Motor neuron (in vitro differentiated cells): ENCODE data around the gene PKNOX1. TPM values are rescaled to one million over a fixed set of nuclear protein-coding genes. Genes with fewer than 3 reads are reported as not detected.
A peak's percentile ranks its signal among the peaks of the same experiment; 100 is the strongest.
"Not testable (repeated sequence)": the region's sequence is repeated elsewhere in the genome, so short reads cannot be mapped to it uniquely, and the experiment has no call there.

ENCODE experiments used
- ATAC-seq, 8 experiments: fragments of 200-7000 bp; cut with Tn5 transposase; replicated peaks in 6 of 8; 2 replicates each; pipeline ENCODE4 v1.8.0; 2021; ENCODE audit warnings: mild to moderate bottlenecking in 8 of 8, moderate library complexity in 8 of 8
- H3K27ac ChIP-seq, 2 donors: fragments of 250-450 bp; sonication (Bioruptor Pico); 2 replicates each; pipeline ENCODE4 v1.9.0; 2021; ENCODE audit warnings: antibody characterized with exemption in 2 of 2, mild to moderate bottlenecking in 2 of 2, moderate library complexity in 1 of 2
- H3K4me1 ChIP-seq, 2 donors: fragments of 250-450 bp; sonication (Bioruptor Pico); replicated peaks in 1 of 2; 2 replicates each; pipeline ENCODE4 v1.6.1; 2021; ENCODE audit warnings: antibody characterized with exemption in 2 of 2, mild to moderate bottlenecking in 2 of 2, moderate library complexity in 1 of 2
- H3K4me3 ChIP-seq, 5 donors: fragments of 250-450 bp; sonication (Bioruptor Pico); 2 replicates each; pipeline ENCODE4 v1.9.0; 2021; ENCODE audit warnings: antibody characterized with exemption in 5 of 5, mild to moderate bottlenecking in 5 of 5, moderate library complexity in 4 of 5
- WGBS, 10 experiments: fragments of 450-650 bp; shearing (Covaris generic); methylation state at CpG; one replicate each; pipeline ENCODE4 v1.0.0; 2022; 5-methylcytosine and 5-hydroxymethylcytosine counted together
- in situ Hi-C, 9 experiments: fragments of 400-800 bp; cut with MboI; loops; one replicate each; pipeline ENCODE4 v1.15.0; 2021; ENCODE audit warnings: low sequenced_read_pairs in 9 of 9, low pct_unique_long_range_greater_than_20kb in 2 of 9; ENCODE audit not compliant: unreplicated experiment in 9 of 9
- total RNA-seq, 8 experiments: library from RNA; unstranded; fragments of 300-600 nt; gene quantifications; 2 replicates each; pipeline versions ENCODE4 v1.2.3 to v1.2.4, GENCODE V29; 2022

The PKNOX1 gene
- total RNA-seq, 8 experiments from 2014 or later = 12.5 to 27.3 (median 15.1) TPM

- peaks cover 0 to 8% of the 10 kb centered on the region in 2 donors for H3K4me1 ChIP-seq
- whole genome bisulfite sequencing, 10 experiments = 70 to 100% (median 81%) methylated on average over 3 to 10 of the region's 10 CpGs
- H3K4me3 ChIP-seq = no peak overlapping the region
- peak in 2 of 8 experiments; percentile 28 to 40 for ATAC-seq
- no peak overlapping the region for H3K27ac ChIP-seq
- in situ Hi-C loops = no loop called here
Observed at GRCh38 chr21:42980312-42981213, 6.2 kb downstream of the PKNOX1 start.

- H3K4me1 ChIP-seq = peaks cover 0 to 4% of the 10 kb centered on the region in 2 donors
- ATAC-seq = peak in 3 of 8 experiments; percentile 43 to 57 (median 46)
- no peak overlapping the region for H3K27ac ChIP-seq
- H3K4me3 ChIP-seq = no peak overlapping the region
- 0 to 100% (median 80%) methylated on average over 1 to 5 of the region's 5 CpGs; no CpG with 5 or more reads in 1 of the 10 experiments for WGBS, 10 experiments
- in situ Hi-C loops = no loop called here
Observed at GRCh38 chr21:42981214-42981523, 6.8 kb downstream of the PKNOX1 start.

GRCh38 chr21:42981862-42982261, 7.5 kb downstream of the PKNOX1 start:
- 95 to 100% (median 100%) methylated on average over 1 to 3 of the region's 4 CpGs; no CpG with 5 or more reads in 5 of the 10 experiments for WGBS, 10 experiments
- in situ Hi-C loops = no loop called here
- Histone ChIP-seq H3K4me3 (no peak overlapping the region), H3K27ac (no peak overlapping the region), H3K4me1 (no peaks in the 10 kb centered on the region)
- ATAC-seq = no peak

- WGBS, 10 experiments = 80 to 100% (median 100%) methylated on average over 1 to 2 of the region's 2 CpGs; no CpG with 5 or more reads in 5 of the 10 experiments
- no peak overlapping the region for H3K4me3 ChIP-seq
- H3K4me1 ChIP-seq = no peaks in the 10 kb centered on the region
- in situ Hi-C loops = no loop called here
- ATAC-seq = peak in 1 of 8 experiments; percentile 69
- H3K27ac ChIP-seq = no peak overlapping the region
Observed at GRCh38 chr21:42983103-42983502, 8.7 kb downstream of the PKNOX1 start.

GRCh38 chr21:42983869-42984268, 9.5 kb downstream of the PKNOX1 start:
- WGBS, 10 experiments = 64 to 100% (median 83%) methylated on average over 1 to 5 of the region's 5 CpGs
- H3K4me3 ChIP-seq = no peak overlapping the region
- ATAC-seq = no peak
- in situ Hi-C loops = no loop called here
- no peaks in the 10 kb centered on the region for H3K4me1 ChIP-seq
- no peak overlapping the region for H3K27ac ChIP-seq

GRCh38 chr21:42986125-42986783, 11.9 kb downstream of the PKNOX1 start:
- 91 to 100% (median 96%) methylated on average over 3 to 7 of the region's 7 CpGs; no CpG with 5 or more reads in 1 of the 10 experiments for WGBS, 10 experiments
- H3K4me1 ChIP-seq = no peaks in the 10 kb centered on the region
- no peak overlapping the region for H3K4me3 ChIP-seq
- ATAC-seq = no peak
- in situ Hi-C loops = no loop called here
- H3K27ac ChIP-seq = no peak overlapping the region

- H3K4me1 ChIP-seq = peaks cover 6% of the 10 kb centered on the region in 2 donors
- H3K27ac ChIP-seq = no peak overlapping the region
- WGBS, 10 experiments = 80 to 98% (median 93%) methylated on average over 1 to 7 of the region's 12 CpGs; no CpG with 5 or more reads in 3 of the 10 experiments
- ATAC-seq = peak in 3 of 8 experiments; percentile 50 to 78 (median 61)
- no peak overlapping the region for H3K4me3 ChIP-seq
- in situ Hi-C loops = no loop called here
Observed at GRCh38 chr21:42988236-42988965, 14.0 kb downstream of the PKNOX1 start.

- ATAC-seq, in situ Hi-C loops, H3K4me3 ChIP-seq, H3K4me1 ChIP-seq: not testable (repeated sequence)
- 65 to 100% (median 89%) methylated on average over 1 to 7 of the region's 9 CpGs; no CpG with 5 or more reads in 3 of the 10 experiments for WGBS, 10 experiments
- peak overlapping the region in 1 of 2 donors; percentile 40 for H3K27ac ChIP-seq
Observed at GRCh38 chr21:42989370-42989769, 15.0 kb downstream of the PKNOX1 start.

GRCh38 chr21:42989816-42990650, 15.7 kb downstream of the PKNOX1 start:
- in situ Hi-C loops = no loop called here
- Histone ChIP-seq H3K4me1 (peaks cover 6% of the 10 kb centered on the region in 2 donors), H3K27ac (peak overlapping the region in 1 of 2 donors; percentile 40), H3K4me3 (no peak overlapping the region)
- peak in 5 of 8 experiments; percentile 27 to 79 (median 71) for ATAC-seq
- WGBS, 10 experiments = 13 to 93% (median 65%) methylated on average over 3 to 6 of the region's 10 CpGs; no CpG with 5 or more reads in 2 of the 10 experiments

GRCh38 chr21:42991992-42992740, 17.8 kb downstream of the PKNOX1 start:
- ATAC-seq = peak in 7 of 8 experiments; percentile 19 to 71 (median 52)
- in situ Hi-C loops = no loop called here
- Histone ChIP-seq H3K27ac (peak overlapping the region in 1 of 2 donors; percentile 57), H3K4me3 (no peak overlapping the region), H3K4me1 (peaks cover 6% of the 10 kb centered on the region in 2 donors)
- WGBS, 10 experiments = 0 to 100% (median 85%) methylated on average over 1 to 15 of the region's 16 CpGs; no CpG with 5 or more reads in 1 of the 10 experiments

- peak in 3 of 8 experiments; percentile 21 to 52 (median 27) for ATAC-seq
- in situ Hi-C loops = no loop called here
- Histone ChIP-seq H3K4me3 (no peak overlapping the region), H3K4me1 (peaks cover 6% of the 10 kb centered on the region in 2 donors), H3K27ac (no peak overlapping the region)
- 55 to 100% (median 93%) methylated on average over 1 to 11 of the region's 16 CpGs for WGBS, 10 experiments
Observed at GRCh38 chr21:42993051-42993712, 18.8 kb downstream of the PKNOX1 start.
